WTC11 (cell line): ENCODE data around the gene PCBP3. TPM values are rescaled to one million over a fixed set of nuclear protein-coding genes. Genes with fewer than 3 reads are reported as not detected.
A peak's percentile ranks its signal among the peaks of the same experiment; 100 is the strongest.

Experiments used
- ATAC-seq: fragments of 200-7000 bp; cut with Tn5 transposase; 2 replicates; pipeline ENCODE4 v1.10.0; 2021; ENCODE audit warnings: mild to moderate bottlenecking, moderate library complexity
- CTCF ChIA-PET: fragments of 300-600 bp; sonication (Branson Sonifier 250); formaldehyde crosslinking; loops from one replicate; lab custom pipeline; 2021; ENCODE audit warnings: antibody characterized with exemption; lab: Charles Lee
- POLR2A ChIA-PET: fragments of 350-600 bp; sonication (Branson Sonifier 250); formaldehyde crosslinking; loops from one replicate; lab custom pipeline; 2021; ENCODE audit warnings: antibody characterized with exemption; lab: Charles Lee
- DNase-seq: peaks from one replicate; pipeline ENCODE4 v3.0.0; 2021; ENCODE audit warnings: low spot score
- H3K27ac Mint-ChIP-seq: 2 replicates; pipeline ENCODE4 v1.8.0; 2021; ENCODE audit warnings: mixed read lengths
- H3K27me3 Mint-ChIP-seq: 2 replicates; pipeline ENCODE4 v1.8.0; 2021; ENCODE audit warnings: low read depth, mild to moderate bottlenecking, moderate library complexity, mixed read lengths
- H3K36me3 Mint-ChIP-seq: 2 replicates; pipeline ENCODE4 v1.8.0; 2021; ENCODE audit warnings: mixed read lengths
- H3K4me1 Mint-ChIP-seq: 2 replicates; pipeline ENCODE4 v1.8.0; 2022; ENCODE audit warnings: mixed read lengths
- H3K4me3 Mint-ChIP-seq: 2 replicates; pipeline ENCODE4 v1.8.0; 2021; ENCODE audit warnings: mild to moderate bottlenecking, moderate library complexity, mixed read lengths
- H3K9me3 Mint-ChIP-seq: 2 replicates; pipeline ENCODE4 v1.8.0; 2021; ENCODE audit warnings: mixed read lengths
- ATF1 ChIP-seq: sonication (generic); formaldehyde crosslinking; IDR thresholded peaks from 2 replicates; pipeline ENCODE4 v1.8.1; 2023; ENCODE audit warnings: mild to moderate bottlenecking, moderate library complexity, missing genetic modification reagents
- CREM ChIP-seq: sonication (generic); formaldehyde crosslinking; IDR thresholded peaks from 2 replicates; pipeline ENCODE4 v1.8.1; 2022; ENCODE audit warnings: mild to moderate bottlenecking, missing genetic modification reagents, moderate library complexity
- IRF2 ChIP-seq: sonication (generic); formaldehyde crosslinking; IDR thresholded peaks from 2 replicates; pipeline ENCODE4 v1.8.0; 2022; ENCODE audit warnings: low read depth, missing genetic modification reagents, borderline replicate concordance
- MYBL2 ChIP-seq: sonication (generic); formaldehyde crosslinking; IDR thresholded peaks from 2 replicates; pipeline ENCODE4 v1.8.1; 2023; ENCODE audit warnings: mild to moderate bottlenecking, moderate library complexity, missing genetic modification reagents
- NFE2L1 ChIP-seq: sonication (generic); formaldehyde crosslinking; IDR thresholded peaks from 2 replicates; pipeline ENCODE4 v1.8.1; 2023; ENCODE audit warnings: missing genetic modification reagents
- NFYB ChIP-seq: sonication (generic); formaldehyde crosslinking; conservative IDR thresholded peaks from 2 replicates; pipeline ENCODE4 v1.8.0; 2022; ENCODE audit warnings: low read depth, missing genetic modification reagents
- NR2C2 ChIP-seq: sonication (generic); formaldehyde crosslinking; IDR thresholded peaks from 2 replicates; pipeline ENCODE4 v1.8.0; 2022; ENCODE audit warnings: mild to moderate bottlenecking, missing genetic modification reagents
- PRRX2 ChIP-seq: fragments of 250-450 bp; sonication (Bioruptor Pico); IDR thresholded peaks from 2 replicates; pipeline ENCODE4 v1.8.0; 2021; ENCODE audit warnings: mild to moderate bottlenecking
- RORB ChIP-seq: fragments of 250-450 bp; sonication (Bioruptor Pico); IDR thresholded peaks from 2 replicates; pipeline ENCODE4 v1.9.0; 2021; ENCODE audit warnings: mild to moderate bottlenecking
- SMAD3 ChIP-seq: sonication (generic); formaldehyde crosslinking; IDR thresholded peaks from 2 replicates; pipeline ENCODE4 v1.8.0; 2022; ENCODE audit warnings: missing genetic modification reagents, mild to moderate bottlenecking, borderline replicate concordance
- TEAD4 ChIP-seq: sonication (generic); formaldehyde crosslinking; IDR thresholded peaks from 2 replicates; pipeline ENCODE4 v1.8.0; 2022; ENCODE audit warnings: mild to moderate bottlenecking, missing genetic modification reagents
- ZNF232 ChIP-seq: sonication (generic); formaldehyde crosslinking; IDR thresholded peaks from 2 replicates; pipeline ENCODE4 v1.8.0; 2022; ENCODE audit warnings: mild to moderate bottlenecking, missing genetic modification reagents
- ZNF317 ChIP-seq: sonication (generic); formaldehyde crosslinking; IDR thresholded peaks from 2 replicates; pipeline ENCODE4 v1.8.1; 2023; ENCODE audit warnings: low read depth, mild to moderate bottlenecking, moderate library complexity, missing genetic modification reagents, borderline replicate concordance
- ZNF416 ChIP-seq: fragments of 250-450 bp; sonication (Bioruptor Pico); IDR thresholded peaks from 2 replicates; pipeline ENCODE4 v1.9.0; 2021; ENCODE audit warnings: mild to moderate bottlenecking, inconsistent platforms
- ZNF423 ChIP-seq: fragments of 250-450 bp; sonication (Bioruptor Pico); IDR thresholded peaks from 2 replicates; pipeline ENCODE4 v2.1.2; 2022; ENCODE audit warnings: mild to moderate bottlenecking, moderate library complexity
- total RNA-seq: library from RNA; stranded (reverse); gene quantifications from 3 replicates; pipeline ENCODE4 v1.2.3, GENCODE V29; 2021
- TF ChIP-seq, protein P1 (sequence below): fragments of 250-450 bp; sonication (Bioruptor Pico); IDR thresholded peaks from 2 replicates; pipeline ENCODE4 v1.9.0; 2021; ENCODE audit warnings: moderate library complexity, mild to moderate bottlenecking, inconsistent platforms, borderline replicate concordance
- TF ChIP-seq, protein P2 (sequence below): sonication (generic); formaldehyde crosslinking; IDR thresholded peaks from 2 replicates; pipeline ENCODE4 v1.8.0; 2023; ENCODE audit warnings: mild to moderate bottlenecking, missing genetic modification reagents
- TF ChIP-seq, protein P3 (sequence below): sonication (generic); formaldehyde crosslinking; conservative IDR thresholded peaks from 2 replicates; pipeline ENCODE4 v1.8.1; 2022; ENCODE audit warnings: mild to moderate bottlenecking, missing genetic modification reagents
- TF ChIP-seq, protein P4 (sequence below): fragments of 250-450 bp; sonication (Bioruptor Pico); IDR thresholded peaks from 2 replicates; pipeline ENCODE4 v1.9.0; 2021; ENCODE audit warnings: mild to moderate bottlenecking
- TF ChIP-seq, protein P5 (sequence below): sonication (generic); formaldehyde crosslinking; IDR thresholded peaks from 2 replicates; pipeline ENCODE4 v1.8.1; 2022; ENCODE audit warnings: mild to moderate bottlenecking, moderate library complexity, missing genetic modification reagents
- TF ChIP-seq, protein P6 (sequence below): sonication (generic); formaldehyde crosslinking; IDR thresholded peaks from 2 replicates; pipeline ENCODE4 v1.8.1; 2022; ENCODE audit warnings: low read depth, mild to moderate bottlenecking, moderate library complexity, missing genetic modification reagents, borderline replicate concordance
- TF ChIP-seq, protein P7 (sequence below): sonication (generic); formaldehyde crosslinking; IDR thresholded peaks from 2 replicates; pipeline ENCODE4 v1.8.1; 2023; ENCODE audit warnings: mild to moderate bottlenecking, missing genetic modification reagents, borderline replicate concordance
- TF ChIP-seq, protein P8 (sequence below): sonication (generic); formaldehyde crosslinking; IDR thresholded peaks from 2 replicates; pipeline ENCODE4 v1.8.1; 2023; ENCODE audit warnings: mild to moderate bottlenecking, moderate library complexity, missing genetic modification reagents

PCBP3 gene
- total RNA-seq, 1 experiment from 2014 or later: 8.5 TPM

DNA sequence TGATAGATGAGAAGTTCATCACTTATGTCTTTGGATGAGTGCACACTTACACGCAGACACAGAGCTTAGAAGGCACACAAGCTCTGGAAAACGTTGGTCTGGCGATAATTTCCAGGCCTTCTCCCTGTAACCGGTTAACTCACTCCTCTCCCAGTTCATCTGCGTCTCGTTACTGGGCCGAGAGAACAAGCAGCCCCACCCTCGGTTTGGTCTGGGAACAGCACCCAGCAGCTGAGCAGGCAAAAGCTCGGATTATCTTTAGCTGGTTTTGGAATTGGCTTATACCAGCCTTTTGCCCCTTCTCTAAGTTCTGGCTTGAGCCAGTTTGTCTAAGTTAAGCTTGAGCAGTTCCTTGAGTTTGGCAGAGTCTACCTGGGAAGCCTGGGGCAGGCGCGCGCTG lies 310.7 kb downstream of the PCBP3 start:
- CTCF ChIA-PET: interaction anchor here (0.6 to 2.0 kb wide), 11 partner anchors 16 to 398 kb away, joined by 3 to 13 read pairs (median 4); no protein-coding TSS in a partner anchor
- TF ChIP-seq PRRX2 (no peak), ZNF423 (CRISPR knock-in tag) (no peak), IRF2 (CRISPR knock-in tag) (no peak), MYBL2 (no peak), ATF1 (CRISPR knock-in tag) (no peak), TEAD4 (CRISPR knock-in tag) (no peak), ZNF232 (CRISPR knock-in tag) (no peak), RORB (CRISPR knock-in tag) (no peak), ZNF317 (no peak), ZNF416 (CRISPR knock-in tag) (no peak), NFYB (no peak), CREM (CRISPR knock-in tag) (no peak), SMAD3 (no peak), NR2C2 (no peak)
- TF ChIP-seq, protein P1, sequence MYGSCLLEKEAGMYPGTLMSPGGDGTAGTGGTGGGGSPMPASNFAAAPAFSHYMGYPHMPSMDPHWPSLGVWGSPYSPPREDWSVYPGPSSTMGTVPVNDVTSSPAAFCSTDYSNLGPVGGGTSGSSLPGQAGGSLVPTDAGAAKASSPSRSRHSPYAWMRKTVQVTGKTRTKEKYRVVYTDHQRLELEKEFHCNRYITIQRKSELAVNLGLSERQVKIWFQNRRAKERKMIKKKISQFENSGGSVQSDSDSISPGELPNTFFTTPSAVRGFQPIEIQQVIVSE (CRISPR knock-in tag): no peak
- TF ChIP-seq, protein P2, sequence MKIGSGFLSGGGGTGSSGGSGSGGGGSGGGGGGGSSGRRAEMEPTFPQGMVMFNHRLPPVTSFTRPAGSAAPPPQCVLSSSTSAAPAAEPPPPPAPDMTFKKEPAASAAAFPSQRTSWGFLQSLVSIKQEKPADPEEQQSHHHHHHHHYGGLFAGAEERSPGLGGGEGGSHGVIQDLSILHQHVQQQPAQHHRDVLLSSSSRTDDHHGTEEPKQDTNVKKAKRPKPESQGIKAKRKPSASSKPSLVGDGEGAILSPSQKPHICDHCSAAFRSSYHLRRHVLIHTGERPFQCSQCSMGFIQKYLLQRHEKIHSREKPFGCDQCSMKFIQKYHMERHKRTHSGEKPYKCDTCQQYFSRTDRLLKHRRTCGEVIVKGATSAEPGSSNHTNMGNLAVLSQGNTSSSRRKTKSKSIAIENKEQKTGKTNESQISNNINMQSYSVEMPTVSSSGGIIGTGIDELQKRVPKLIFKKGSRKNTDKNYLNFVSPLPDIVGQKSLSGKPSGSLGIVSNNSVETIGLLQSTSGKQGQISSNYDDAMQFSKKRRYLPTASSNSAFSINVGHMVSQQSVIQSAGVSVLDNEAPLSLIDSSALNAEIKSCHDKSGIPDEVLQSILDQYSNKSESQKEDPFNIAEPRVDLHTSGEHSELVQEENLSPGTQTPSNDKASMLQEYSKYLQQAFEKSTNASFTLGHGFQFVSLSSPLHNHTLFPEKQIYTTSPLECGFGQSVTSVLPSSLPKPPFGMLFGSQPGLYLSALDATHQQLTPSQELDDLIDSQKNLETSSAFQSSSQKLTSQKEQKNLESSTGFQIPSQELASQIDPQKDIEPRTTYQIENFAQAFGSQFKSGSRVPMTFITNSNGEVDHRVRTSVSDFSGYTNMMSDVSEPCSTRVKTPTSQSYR (CRISPR knock-in tag): no peak
- TF ChIP-seq, protein P3, sequence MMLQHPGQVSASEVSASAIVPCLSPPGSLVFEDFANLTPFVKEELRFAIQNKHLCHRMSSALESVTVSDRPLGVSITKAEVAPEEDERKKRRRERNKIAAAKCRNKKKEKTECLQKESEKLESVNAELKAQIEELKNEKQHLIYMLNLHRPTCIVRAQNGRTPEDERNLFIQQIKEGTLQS: no peak
- TF ChIP-seq, protein P4, sequence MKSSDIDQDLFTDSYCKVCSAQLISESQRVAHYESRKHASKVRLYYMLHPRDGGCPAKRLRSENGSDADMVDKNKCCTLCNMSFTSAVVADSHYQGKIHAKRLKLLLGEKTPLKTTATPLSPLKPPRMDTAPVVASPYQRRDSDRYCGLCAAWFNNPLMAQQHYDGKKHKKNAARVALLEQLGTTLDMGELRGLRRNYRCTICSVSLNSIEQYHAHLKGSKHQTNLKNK (CRISPR knock-in tag): no peak

DNA sequence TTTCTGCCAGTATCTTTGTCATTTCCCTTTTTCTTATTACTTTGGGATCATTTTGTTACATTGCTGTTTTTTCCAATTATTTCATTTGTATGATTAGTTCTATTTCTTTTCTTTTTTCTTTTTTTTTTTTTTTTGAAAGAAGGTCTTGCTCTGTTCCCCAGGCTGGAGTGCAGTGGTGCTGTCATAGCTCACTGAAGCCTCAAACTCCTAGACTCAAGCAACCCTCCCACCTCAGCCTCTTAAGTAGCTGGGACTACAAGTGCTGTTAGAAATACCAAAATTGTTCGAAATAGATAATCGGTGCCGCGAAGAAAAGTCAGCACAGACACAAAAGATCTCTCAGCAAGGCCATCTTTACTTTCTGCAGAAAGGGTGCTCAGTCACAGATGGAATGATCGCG lies 311.4 kb downstream of the PCBP3 start:
- ATAC-seq (no peak), DNase-seq (no peak)
- H3K4me3 Mint-ChIP-seq: no peak overlapping the region
- no peak overlapping the region for H3K27ac Mint-ChIP-seq
- CTCF ChIA-PET: interaction anchor here (1.0 to 2.0 kb wide), 10 partner anchors 16 to 399 kb away, joined by 3 to 13 read pairs (median 3); no protein-coding TSS in a partner anchor
- H3K36me3 Mint-ChIP-seq: peaks cover 12% of the 10 kb centered on the region
- H3K9me3 Mint-ChIP-seq: peaks cover 47% of the 10 kb centered on the region
- H3K4me1 Mint-ChIP-seq: peaks cover 8% of the 10 kb centered on the region
- peaks cover 41% of the 10 kb centered on the region for H3K27me3 Mint-ChIP-seq
- POLR2A ChIA-PET: interaction anchor here (0.7 kb wide), 1 partner anchor 19 kb away, joined by 5 read pairs; no protein-coding TSS in a partner anchor
- TF ChIP-seq, protein P5, sequence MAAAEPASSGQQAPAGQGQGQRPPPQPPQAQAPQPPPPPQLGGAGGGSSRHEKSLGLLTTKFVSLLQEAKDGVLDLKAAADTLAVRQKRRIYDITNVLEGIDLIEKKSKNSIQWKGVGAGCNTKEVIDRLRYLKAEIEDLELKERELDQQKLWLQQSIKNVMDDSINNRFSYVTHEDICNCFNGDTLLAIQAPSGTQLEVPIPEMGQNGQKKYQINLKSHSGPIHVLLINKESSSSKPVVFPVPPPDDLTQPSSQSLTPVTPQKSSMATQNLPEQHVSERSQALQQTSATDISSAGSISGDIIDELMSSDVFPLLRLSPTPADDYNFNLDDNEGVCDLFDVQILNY (CRISPR knock-in tag): no peak
- TF ChIP-seq, protein P6, sequence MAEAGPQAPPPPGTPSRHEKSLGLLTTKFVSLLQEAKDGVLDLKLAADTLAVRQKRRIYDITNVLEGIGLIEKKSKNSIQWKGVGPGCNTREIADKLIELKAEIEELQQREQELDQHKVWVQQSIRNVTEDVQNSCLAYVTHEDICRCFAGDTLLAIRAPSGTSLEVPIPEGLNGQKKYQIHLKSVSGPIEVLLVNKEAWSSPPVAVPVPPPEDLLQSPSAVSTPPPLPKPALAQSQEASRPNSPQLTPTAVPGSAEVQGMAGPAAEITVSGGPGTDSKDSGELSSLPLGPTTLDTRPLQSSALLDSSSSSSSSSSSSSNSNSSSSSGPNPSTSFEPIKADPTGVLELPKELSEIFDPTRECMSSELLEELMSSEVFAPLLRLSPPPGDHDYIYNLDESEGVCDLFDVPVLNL (CRISPR knock-in tag): no peak
- TF ChIP-seq NFE2L1 (CRISPR knock-in tag): no peak
- TF ChIP-seq, protein P7, sequence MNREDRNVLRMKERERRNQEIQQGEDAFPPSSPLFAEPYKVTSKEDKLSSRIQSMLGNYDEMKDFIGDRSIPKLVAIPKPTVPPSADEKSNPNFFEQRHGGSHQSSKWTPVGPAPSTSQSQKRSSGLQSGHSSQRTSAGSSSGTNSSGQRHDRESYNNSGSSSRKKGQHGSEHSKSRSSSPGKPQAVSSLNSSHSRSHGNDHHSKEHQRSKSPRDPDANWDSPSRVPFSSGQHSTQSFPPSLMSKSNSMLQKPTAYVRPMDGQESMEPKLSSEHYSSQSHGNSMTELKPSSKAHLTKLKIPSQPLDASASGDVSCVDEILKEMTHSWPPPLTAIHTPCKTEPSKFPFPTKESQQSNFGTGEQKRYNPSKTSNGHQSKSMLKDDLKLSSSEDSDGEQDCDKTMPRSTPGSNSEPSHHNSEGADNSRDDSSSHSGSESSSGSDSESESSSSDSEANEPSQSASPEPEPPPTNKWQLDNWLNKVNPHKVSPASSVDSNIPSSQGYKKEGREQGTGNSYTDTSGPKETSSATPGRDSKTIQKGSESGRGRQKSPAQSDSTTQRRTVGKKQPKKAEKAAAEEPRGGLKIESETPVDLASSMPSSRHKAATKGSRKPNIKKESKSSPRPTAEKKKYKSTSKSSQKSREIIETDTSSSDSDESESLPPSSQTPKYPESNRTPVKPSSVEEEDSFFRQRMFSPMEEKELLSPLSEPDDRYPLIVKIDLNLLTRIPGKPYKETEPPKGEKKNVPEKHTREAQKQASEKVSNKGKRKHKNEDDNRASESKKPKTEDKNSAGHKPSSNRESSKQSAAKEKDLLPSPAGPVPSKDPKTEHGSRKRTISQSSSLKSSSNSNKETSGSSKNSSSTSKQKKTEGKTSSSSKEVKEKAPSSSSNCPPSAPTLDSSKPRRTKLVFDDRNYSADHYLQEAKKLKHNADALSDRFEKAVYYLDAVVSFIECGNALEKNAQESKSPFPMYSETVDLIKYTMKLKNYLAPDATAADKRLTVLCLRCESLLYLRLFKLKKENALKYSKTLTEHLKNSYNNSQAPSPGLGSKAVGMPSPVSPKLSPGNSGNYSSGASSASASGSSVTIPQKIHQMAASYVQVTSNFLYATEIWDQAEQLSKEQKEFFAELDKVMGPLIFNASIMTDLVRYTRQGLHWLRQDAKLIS (CRISPR knock-in tag): no peak
- TF ChIP-seq, protein P8, sequence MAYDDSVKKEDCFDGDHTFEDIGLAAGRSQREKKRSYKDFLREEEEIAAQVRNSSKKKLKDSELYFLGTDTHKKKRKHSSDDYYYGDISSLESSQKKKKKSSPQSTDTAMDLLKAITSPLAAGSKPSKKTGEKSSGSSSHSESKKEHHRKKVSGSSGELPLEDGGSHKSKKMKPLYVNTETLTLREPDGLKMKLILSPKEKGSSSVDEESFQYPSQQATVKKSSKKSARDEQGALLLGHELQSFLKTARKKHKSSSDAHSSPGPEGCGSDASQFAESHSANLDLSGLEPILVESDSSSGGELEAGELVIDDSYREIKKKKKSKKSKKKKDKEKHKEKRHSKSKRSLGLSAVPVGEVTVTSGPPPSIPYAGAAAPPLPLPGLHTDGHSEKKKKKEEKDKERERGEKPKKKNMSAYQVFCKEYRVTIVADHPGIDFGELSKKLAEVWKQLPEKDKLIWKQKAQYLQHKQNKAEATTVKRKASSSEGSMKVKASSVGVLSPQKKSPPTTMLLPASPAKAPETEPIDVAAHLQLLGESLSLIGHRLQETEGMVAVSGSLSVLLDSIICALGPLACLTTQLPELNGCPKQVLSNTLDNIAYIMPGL: no peak

More for the DNA sequence above, 310.7 kb downstream of the PCBP3 start:
- DNase-seq (no peak), ATAC-seq (peak; percentile 82)
- peaks cover 43% of the 10 kb centered on the region for H3K9me3 Mint-ChIP-seq
- H3K27ac Mint-ChIP-seq: no peak overlapping the region
- peaks cover 37% of the 10 kb centered on the region for H3K27me3 Mint-ChIP-seq
- H3K4me1 Mint-ChIP-seq: peaks cover 8% of the 10 kb centered on the region
- peaks cover 11% of the 10 kb centered on the region for H3K36me3 Mint-ChIP-seq
- POLR2A ChIA-PET: interaction anchor here (0.7 kb wide), 1 partner anchor 18 kb away, joined by 5 read pairs; no protein-coding TSS in a partner anchor
- no peak overlapping the region for H3K4me3 Mint-ChIP-seq
